Measurements from ENCODE around the gene AHI1. TPM values are rescaled to one million over a fixed set of nuclear protein-coding genes. Genes with fewer than 3 reads are reported as not detected.
"Not testable (repeated sequence)": the region's sequence is repeated elsewhere in the genome, so short reads cannot be mapped to it uniquely, and the experiment has no call there.

Gene AHI1
- total RNA-seq, 1 donor from 2014 or later: 201 TPM

DNA sequence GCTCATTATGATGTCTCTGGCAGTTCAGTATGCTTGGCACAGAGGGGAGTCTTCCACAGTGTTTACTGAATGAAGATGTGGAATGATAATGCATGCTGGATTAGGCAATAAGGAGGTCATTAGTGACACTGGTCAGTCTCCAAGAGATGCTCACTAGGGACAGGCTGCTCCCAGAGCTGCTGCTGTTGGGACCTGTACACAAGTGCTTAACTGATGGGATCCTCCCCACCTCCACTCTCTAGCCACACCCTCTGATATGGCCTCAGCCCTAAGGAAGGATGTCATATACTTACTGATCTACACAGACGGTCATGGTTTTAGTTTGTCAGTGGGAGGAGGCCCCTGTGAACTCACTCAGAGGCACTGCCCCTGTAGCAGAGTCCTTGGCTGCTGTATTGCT, 243.1 kb downstream of the AHI1 start:
- Mint-ChIP-seq H3K9me3 (no peaks in the 10 kb centered on the region), H3K36me3 (ENCODE audit: low read depth) (no peaks in the 10 kb centered on the region), H3K4me3 (ENCODE audit: low read depth) (no peak overlapping the region), H3K4me1 (ENCODE audit: low read depth) (peaks cover 10% of the 10 kb centered on the region), H3K27me3 (ENCODE audit: low read depth) (no peaks in the 10 kb centered on the region), H3K27ac (no peak overlapping the region)
- intact Hi-C loops (cut with micrococcal nuclease): no loop called here
- no peak for DNase-seq (ENCODE audit: low spot score)

DNA sequence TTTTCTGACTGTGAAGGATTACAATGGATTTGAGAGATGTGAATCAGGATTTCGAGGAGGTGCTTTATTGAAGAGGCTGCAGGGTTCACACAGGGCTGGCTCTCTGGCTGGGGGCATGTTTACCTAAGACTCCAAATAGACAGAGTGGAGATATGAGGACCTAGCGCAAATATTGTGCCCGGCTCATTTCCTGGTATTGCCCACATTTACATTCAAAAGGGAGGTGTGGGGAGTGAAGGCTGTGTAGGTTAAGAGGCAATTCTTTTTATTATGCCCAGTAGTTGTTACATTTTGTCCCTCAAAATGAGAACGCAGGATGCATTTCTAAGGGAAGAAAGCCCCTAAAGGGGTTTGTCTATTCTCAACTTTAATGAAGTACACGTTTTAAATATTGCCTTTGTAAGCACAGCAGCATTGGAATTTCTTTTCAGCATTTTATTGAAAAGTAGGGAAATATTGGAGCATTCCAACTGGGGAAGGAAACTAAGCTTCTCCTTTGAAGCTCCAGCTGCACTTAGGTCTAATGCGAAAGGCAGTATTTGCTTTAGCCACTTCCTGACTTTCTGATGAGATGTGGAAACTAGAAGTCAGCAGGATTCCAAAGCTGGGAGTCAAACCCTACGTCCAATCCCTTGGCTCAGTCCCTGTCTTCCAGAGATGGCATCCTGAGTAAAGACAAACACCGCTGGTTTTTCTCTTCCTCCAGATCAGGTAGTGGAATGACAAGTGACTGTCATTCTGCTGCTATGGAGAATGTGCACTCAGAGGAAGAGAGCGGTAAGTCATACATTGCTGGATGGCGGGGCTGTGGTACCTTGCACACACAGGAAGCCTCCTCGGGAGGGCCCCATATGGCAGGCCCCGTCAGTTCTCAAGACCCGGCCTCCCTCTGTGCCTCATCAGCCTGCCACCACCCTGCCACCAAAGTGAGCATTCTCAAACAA, 245.8 kb downstream of the AHI1 start:
- Mint-ChIP-seq H3K4me1 (ENCODE audit: low read depth) (peaks cover 10% of the 10 kb centered on the region), H3K27ac (no peak overlapping the region), H3K4me3 (ENCODE audit: low read depth) (no peak overlapping the region), H3K36me3 (ENCODE audit: low read depth) (no peaks in the 10 kb centered on the region), H3K27me3 (ENCODE audit: low read depth) (no peaks in the 10 kb centered on the region), H3K9me3 (no peaks in the 10 kb centered on the region)
- intact Hi-C loops (cut with micrococcal nuclease): no loop called here
- DNase-seq (ENCODE audit: low spot score): no peak

DNA sequence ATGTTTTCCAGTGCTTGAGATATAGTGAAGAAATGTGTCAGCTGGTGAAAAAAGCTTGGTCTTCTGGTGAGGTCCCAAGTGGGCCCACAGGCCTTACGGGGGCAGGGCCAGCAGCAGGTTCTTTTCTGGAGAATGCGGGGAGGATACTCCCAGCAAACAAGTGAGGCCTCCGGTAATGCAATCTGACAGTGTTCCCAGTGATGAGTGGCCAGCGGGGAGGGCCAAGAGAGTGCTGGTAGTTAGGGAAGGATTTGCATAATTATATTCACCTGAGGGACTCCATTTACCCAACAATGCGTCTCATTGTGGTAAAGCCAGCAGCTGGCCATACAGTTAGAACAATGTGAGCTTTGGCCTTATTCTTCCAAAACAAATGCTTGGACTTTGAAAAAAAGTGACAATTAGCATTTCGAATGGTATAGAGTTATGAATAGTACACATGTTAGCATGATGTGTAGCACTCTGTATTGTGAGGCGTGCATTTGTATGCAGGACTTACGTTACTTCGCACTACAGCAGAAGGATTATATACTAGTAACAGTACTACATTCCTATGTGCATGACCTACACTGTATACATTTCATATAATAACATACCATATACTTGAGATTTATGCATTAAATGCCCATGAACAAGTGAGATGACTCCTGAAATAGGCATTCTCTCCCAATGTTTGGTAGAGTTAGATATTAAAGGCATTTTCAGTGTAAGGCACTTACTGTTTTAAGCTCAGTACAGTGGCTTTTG, 246.6 kb downstream of the AHI1 start:
- Mint-ChIP-seq H3K4me3 (ENCODE audit: low read depth) (no peak overlapping the region), H3K27me3 (ENCODE audit: low read depth) (no peaks in the 10 kb centered on the region), H3K4me1 (ENCODE audit: low read depth) (peaks cover 10% of the 10 kb centered on the region), H3K27ac (no peak overlapping the region), H3K36me3 (ENCODE audit: low read depth) (no peaks in the 10 kb centered on the region), H3K9me3 (no peaks in the 10 kb centered on the region)
- no peak for DNase-seq (ENCODE audit: low spot score)
- intact Hi-C loops (cut with micrococcal nuclease): no loop called here

DNA sequence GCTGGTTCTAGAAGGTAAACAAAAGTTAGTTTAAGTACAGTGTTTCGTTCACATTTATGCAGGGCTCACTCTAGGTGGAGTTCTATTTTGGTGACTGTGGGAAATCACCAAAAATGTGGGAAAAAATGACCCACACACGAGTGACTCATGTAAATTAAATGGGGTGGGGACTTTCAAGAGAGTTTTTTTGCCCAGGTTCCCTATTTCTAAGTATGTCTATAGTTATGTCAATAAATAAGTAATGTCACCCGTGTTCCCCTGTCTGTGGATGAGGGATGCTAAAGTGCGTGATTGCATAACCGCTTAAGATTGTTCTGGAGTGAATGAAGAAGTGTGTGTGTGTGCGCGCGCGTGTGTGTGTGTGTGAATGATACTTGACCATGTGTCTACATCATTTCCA, 247.3 kb downstream of the AHI1 start:
- H3K36me3 Mint-ChIP-seq (ENCODE audit: low read depth): no peaks in the 10 kb centered on the region
- intact Hi-C loops (cut with micrococcal nuclease): no loop called here

DNA sequence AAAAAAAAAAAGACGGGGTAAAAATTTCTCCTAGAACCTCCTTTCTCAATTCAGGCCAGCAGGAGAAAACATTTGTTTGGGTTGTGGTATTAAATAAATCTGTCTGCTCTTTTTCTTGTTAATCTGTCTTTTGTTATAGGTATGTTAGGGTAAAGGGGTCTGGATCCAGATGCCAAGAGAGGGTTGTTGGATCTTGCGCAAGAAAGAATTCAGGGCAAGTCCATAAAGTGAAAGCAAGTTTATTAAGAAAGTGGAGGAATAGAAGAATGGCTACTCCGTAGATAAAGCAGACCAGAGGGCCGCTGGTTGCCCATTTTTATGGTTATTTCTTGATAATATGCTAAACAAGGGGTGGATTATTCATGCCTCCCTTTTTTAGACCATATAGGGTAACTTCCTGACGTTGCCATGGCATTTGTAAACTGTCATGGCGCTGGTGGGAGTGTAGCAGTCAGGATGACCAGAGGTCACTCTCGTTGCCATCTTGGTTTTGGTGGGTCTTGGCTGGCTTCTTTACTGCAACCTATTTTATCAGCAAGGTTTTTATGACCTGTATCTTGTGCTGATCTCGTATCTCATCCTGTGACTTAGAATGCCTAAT, 251.0 kb downstream of the AHI1 start:
- H3K27ac Mint-ChIP-seq; H3K4me3 Mint-ChIP-seq (ENCODE audit: low read depth); intact Hi-C loops (cut with micrococcal nuclease); DNase-seq (ENCODE audit: low spot score); H3K9me3 Mint-ChIP-seq; H3K36me3 Mint-ChIP-seq (ENCODE audit: low read depth); H3K27me3 Mint-ChIP-seq (ENCODE audit: low read depth): not testable (repeated sequence)
- peaks cover 12% of the 10 kb centered on the region for H3K4me1 Mint-ChIP-seq (ENCODE audit: low read depth)

More for the DNA sequence above, 247.3 kb downstream of the AHI1 start:
- Mint-ChIP-seq H3K9me3 (no peaks in the 10 kb centered on the region), H3K4me3 (ENCODE audit: low read depth) (no peak overlapping the region), H3K27ac (no peak overlapping the region), H3K27me3 (ENCODE audit: low read depth) (no peaks in the 10 kb centered on the region), H3K4me1 (ENCODE audit: low read depth) (peaks cover 10% of the 10 kb centered on the region)
- no peak for DNase-seq (ENCODE audit: low spot score)

DNA sequence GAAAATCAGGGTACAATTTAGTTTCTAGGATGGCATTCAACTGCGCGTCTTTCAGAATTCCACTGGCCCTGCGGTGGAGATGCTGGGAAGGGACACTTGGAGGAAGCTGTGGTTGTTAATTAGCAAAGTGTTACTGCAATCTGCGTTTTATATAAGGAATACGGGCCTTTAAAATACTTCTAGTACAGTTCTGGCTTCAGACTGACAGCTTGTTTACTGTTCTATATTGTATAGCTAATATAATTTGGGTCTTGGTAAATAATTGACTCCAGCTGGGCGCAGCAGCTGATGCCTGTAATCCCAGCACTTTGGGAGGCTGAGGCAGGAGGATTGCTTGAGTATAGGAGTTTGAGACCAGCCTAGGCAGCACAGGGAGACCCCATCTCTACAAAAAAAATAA, 252.7 kb downstream of the AHI1 start:
- DNase-seq (ENCODE audit: low spot score): no peak

DNA sequence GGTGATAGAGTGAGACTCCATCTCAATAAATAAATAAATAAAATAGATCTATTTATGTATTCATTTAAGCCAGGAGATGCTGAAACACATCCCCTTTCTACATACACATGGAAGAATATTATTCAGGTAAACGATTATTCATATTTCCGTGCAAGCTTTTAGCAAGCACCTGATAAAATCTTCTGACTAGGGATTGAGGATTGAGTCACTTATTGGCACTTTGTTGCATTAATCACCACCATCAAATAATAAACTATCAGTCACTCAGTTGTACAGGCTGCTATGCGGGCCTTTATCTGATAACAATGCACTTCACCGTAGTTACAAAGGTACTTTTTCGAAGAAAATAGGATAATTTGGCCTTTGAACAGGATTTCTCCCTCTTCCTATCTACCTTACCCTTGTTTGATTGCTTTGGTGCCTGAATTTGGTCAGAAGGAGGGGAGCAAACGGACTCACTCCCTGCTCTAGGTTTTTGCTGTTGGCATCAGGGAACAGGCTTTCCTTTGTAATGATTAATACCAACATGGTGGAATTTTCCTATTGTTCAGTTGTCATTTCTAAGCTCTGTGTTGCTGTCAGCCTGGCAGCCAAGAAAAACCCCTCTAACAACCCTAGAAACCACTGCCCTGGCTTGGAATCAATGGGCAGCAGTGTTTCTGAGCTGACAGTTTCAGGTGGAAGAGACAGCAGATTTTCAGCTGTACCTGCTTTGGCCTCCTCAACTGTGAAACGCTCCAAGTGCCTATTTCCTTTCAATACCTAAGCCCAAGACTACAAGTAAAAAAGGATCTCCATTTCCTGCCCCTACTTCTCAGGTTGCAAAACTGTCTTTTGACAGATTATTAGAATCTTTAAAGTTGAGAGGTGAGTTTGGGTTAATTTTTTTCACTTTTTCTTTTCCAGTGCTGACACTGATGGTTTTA, 253.4 kb downstream of the AHI1 start:
- Mint-ChIP-seq H3K27me3 (ENCODE audit: low read depth) (no peaks in the 10 kb centered on the region), H3K9me3 (no peaks in the 10 kb centered on the region), H3K4me3 (ENCODE audit: low read depth) (no peak overlapping the region), H3K36me3 (ENCODE audit: low read depth) (no peaks in the 10 kb centered on the region), H3K4me1 (ENCODE audit: low read depth) (peaks cover 7% of the 10 kb centered on the region), H3K27ac (no peak overlapping the region)
- no peak for DNase-seq (ENCODE audit: low spot score)
- intact Hi-C loops (cut with micrococcal nuclease): no loop called here

More for the DNA sequence above, 252.7 kb downstream of the AHI1 start:
- Mint-ChIP-seq H3K4me1 (ENCODE audit: low read depth) (peaks cover 7% of the 10 kb centered on the region), H3K36me3 (ENCODE audit: low read depth) (no peaks in the 10 kb centered on the region), H3K27ac (no peak overlapping the region), H3K27me3 (ENCODE audit: low read depth) (no peaks in the 10 kb centered on the region), H3K9me3 (no peaks in the 10 kb centered on the region), H3K4me3 (ENCODE audit: low read depth) (no peak overlapping the region)
- intact Hi-C loops (cut with micrococcal nuclease): no loop called here

DNA sequence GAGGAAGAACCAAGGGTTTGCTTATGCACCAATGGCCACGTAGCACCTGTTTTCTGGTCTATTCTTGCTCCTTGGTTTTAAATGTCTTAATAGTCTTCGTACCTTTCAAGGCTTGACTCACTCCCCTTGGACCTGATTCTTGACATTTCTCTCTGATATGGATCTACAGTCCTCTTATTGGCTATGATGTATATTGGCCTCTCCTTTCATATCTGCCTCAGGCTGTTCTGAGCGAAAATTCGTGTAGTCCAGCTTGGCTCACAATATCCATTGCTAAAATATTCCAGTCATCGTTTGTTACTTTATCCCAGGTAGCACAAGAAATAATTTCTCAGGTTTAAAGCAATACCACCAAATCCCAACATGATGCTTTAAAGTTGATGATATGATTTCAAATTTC, 256.8 kb downstream of the AHI1 start:
- Mint-ChIP-seq H3K27me3 (ENCODE audit: low read depth) (no peaks in the 10 kb centered on the region), H3K27ac (no peak overlapping the region), H3K4me1 (ENCODE audit: low read depth) (peaks cover 16% of the 10 kb centered on the region), H3K9me3 (no peaks in the 10 kb centered on the region), H3K4me3 (ENCODE audit: low read depth) (no peak overlapping the region), H3K36me3 (ENCODE audit: low read depth) (no peaks in the 10 kb centered on the region)
- intact Hi-C loops (cut with micrococcal nuclease): no loop called here
- no peak for DNase-seq (ENCODE audit: low spot score)

DNA sequence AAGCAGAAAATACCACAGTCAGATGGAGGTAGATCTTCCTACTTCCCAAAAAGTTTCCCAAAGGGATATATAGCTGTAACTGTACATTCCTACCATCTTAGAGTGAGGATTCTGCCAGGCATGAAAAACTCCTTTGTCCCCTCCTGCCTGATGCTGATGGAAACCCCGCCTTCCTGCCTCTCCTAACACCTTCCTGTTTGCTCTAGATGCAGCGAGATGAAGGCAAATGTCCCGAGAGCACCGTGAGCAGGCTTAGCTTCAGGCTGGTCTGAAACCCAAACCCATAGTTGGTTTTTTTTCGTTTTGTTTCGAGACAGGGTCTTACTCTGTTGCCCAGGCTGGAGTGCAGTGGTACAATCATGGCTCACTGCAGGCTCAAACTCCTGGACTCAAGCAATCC, 260.8 kb downstream of the AHI1 start:
- no peak overlapping the region for H3K4me3 Mint-ChIP-seq (ENCODE audit: low read depth)
- intact Hi-C loops (cut with micrococcal nuclease): no loop called here
- no peak for DNase-seq (ENCODE audit: low spot score)
- H3K4me1 Mint-ChIP-seq (ENCODE audit: low read depth): peaks cover 25% of the 10 kb centered on the region
- H3K27me3 Mint-ChIP-seq (ENCODE audit: low read depth): no peaks in the 10 kb centered on the region
- H3K36me3 Mint-ChIP-seq (ENCODE audit: low read depth): no peaks in the 10 kb centered on the region
- H3K27ac Mint-ChIP-seq: no peak overlapping the region
- H3K9me3 Mint-ChIP-seq: no peaks in the 10 kb centered on the region

DNA sequence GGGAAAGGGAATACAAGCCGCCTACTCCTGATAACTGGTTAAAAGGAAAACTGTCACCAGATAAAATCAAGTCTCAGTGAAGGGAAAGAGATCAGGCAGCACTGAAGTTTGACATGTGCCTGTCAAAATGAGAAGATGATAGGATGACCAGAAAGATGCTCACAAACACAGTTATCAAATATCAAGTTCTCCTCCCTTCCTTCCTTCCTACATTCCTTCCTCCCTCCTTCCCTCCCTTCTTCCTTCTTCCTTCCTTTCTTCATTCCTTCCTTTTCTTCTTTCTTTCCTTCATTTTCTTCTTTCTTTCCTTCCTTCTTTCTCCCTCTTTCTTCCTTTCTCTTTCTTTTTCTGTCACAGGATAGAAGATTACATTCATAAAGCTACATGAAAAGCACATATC, 261.2 kb downstream of the AHI1 start:
- H3K27me3 Mint-ChIP-seq (ENCODE audit: low read depth): no peaks in the 10 kb centered on the region
- H3K4me1 Mint-ChIP-seq (ENCODE audit: low read depth): peaks cover 29% of the 10 kb centered on the region
- no peak for DNase-seq (ENCODE audit: low spot score)
- H3K4me3 Mint-ChIP-seq (ENCODE audit: low read depth): no peak overlapping the region
- intact Hi-C loops (cut with micrococcal nuclease): no loop called here
- no peaks in the 10 kb centered on the region for H3K9me3 Mint-ChIP-seq
- H3K27ac Mint-ChIP-seq: no peak overlapping the region
- H3K36me3 Mint-ChIP-seq (ENCODE audit: low read depth): no peaks in the 10 kb centered on the region

DNA sequence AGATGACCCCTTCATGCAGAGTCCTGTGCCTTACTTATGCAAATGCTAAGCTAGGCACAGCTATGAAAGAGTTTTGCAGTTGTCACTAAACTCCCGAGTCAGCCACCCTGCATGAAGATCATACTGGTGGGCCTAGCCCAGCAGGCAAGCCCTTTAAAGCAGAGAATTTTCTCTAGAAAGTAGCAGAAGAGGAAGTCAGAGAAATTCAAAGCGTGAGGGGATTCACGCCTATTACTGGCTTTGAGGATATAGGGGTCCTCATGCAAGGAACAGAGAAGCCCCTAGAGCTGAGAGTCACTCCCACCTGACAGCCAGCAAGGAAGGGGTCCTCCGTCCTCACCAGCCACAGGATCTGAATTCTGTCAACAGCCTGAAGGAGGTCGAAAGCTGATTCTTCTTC, 261.8 kb downstream of the AHI1 start:
- Mint-ChIP-seq H3K27me3 (ENCODE audit: low read depth) (no peaks in the 10 kb centered on the region), H3K9me3 (no peaks in the 10 kb centered on the region), H3K4me1 (ENCODE audit: low read depth) (peaks cover 34% of the 10 kb centered on the region), H3K4me3 (ENCODE audit: low read depth) (no peak overlapping the region), H3K27ac (no peak overlapping the region), H3K36me3 (ENCODE audit: low read depth) (no peaks in the 10 kb centered on the region)
- intact Hi-C loops (cut with micrococcal nuclease): no loop called here
- DNase-seq (ENCODE audit: low spot score): no peak

DNA sequence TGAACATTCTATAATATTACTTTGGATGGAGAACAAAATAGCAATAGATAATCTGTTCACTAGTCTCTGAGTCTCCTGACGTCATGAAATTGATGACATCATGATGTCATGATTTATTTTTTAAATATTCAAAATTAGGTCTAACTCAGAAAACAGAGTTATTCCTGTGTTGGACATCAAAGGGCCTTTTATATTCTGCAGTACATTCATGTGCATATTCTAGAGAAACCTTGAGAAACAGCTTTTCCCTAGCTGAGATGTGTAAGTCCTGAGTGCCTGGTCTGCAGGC, 263.1 kb downstream of the AHI1 start:
- Mint-ChIP-seq H3K36me3 (ENCODE audit: low read depth) (no peaks in the 10 kb centered on the region), H3K9me3 (no peaks in the 10 kb centered on the region), H3K27ac (peak overlapping the region; percentile 28), H3K27me3 (ENCODE audit: low read depth) (no peaks in the 10 kb centered on the region), H3K4me1 (ENCODE audit: low read depth) (peaks cover 35% of the 10 kb centered on the region), H3K4me3 (ENCODE audit: low read depth) (no peak overlapping the region)
- no peak for DNase-seq (ENCODE audit: low spot score)
- intact Hi-C loops (cut with micrococcal nuclease): loop anchor here (5.0 kb wide), 1 partner anchor 33 kb away; no protein-coding TSS in a partner anchor
